ENCODE data around the gene SDK1. TPM values are rescaled to one million over a fixed set of nuclear protein-coding genes. Genes with fewer than 3 reads are reported as not detected.

Gene SDK1
- total RNA-seq, 1 experiment from 2014 or later, result 20.0 TPM

DNA sequence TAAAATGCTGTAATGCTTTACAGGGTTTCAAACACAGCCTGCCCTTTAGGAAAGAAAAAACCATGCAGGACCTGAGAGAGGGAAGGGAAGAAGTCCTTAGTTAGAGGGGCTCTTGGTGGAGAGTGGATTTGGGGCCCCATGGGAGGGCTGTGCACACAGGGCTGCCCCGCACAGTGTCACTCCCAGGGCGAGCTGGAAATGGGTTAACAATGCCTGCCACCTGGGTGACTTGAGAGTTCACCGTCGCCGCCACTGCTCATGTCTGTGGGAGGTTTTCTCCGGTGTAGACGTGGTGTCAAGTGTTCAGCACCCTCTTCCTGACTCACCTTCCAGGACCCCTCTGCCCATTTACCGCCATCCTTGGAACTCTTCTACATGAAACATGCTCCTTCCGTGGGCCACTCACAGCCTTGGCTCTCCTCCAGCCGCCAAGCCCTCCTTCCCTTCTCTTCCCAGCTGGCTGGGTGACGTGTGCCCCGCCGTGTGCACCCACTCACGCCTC, 686.4 kb downstream of the SDK1 start:
- DNase-seq, result no peak
- CTCF ChIA-PET, result interaction anchor here (0.7 kb wide), 1 partner anchor 407 kb away, joined by 8 read pairs; no protein-coding TSS in a partner anchor
- no peaks in the 10 kb centered on the region for H3K9me3 Mint-ChIP-seq (ENCODE audit: low read depth, unreplicated experiment)
- TF ChIP-seq, protein P1, sequence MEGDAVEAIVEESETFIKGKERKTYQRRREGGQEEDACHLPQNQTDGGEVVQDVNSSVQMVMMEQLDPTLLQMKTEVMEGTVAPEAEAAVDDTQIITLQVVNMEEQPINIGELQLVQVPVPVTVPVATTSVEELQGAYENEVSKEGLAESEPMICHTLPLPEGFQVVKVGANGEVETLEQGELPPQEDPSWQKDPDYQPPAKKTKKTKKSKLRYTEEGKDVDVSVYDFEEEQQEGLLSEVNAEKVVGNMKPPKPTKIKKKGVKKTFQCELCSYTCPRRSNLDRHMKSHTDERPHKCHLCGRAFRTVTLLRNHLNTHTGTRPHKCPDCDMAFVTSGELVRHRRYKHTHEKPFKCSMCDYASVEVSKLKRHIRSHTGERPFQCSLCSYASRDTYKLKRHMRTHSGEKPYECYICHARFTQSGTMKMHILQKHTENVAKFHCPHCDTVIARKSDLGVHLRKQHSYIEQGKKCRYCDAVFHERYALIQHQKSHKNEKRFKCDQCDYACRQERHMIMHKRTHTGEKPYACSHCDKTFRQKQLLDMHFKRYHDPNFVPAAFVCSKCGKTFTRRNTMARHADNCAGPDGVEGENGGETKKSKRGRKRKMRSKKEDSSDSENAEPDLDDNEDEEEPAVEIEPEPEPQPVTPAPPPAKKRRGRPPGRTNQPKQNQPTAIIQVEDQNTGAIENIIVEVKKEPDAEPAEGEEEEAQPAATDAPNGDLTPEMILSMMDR (IDR thresholded peaks at IDR 0.05; ENCODE audit: unreplicated experiment), result no peak
- H3K27me3 Mint-ChIP-seq (ENCODE audit: unreplicated experiment), result no peaks in the 10 kb centered on the region
- no peaks in the 10 kb centered on the region for H3K36me3 Mint-ChIP-seq (ENCODE audit: insufficient read depth, unreplicated experiment)
- BruUV-seq (replicated peaks), result no TSS peak
- no peak overlapping the region for H3K27ac Mint-ChIP-seq (ENCODE audit: unreplicated experiment)
- no peak overlapping the region for H3K4me3 Mint-ChIP-seq (ENCODE audit: low read depth, unreplicated experiment)
- intact Hi-C loops (cut with micrococcal nuclease; ENCODE audit: unreplicated experiment), result no loop called here
- H3K4me1 Mint-ChIP-seq (ENCODE audit: low read depth, unreplicated experiment), result no peaks in the 10 kb centered on the region

DNA sequence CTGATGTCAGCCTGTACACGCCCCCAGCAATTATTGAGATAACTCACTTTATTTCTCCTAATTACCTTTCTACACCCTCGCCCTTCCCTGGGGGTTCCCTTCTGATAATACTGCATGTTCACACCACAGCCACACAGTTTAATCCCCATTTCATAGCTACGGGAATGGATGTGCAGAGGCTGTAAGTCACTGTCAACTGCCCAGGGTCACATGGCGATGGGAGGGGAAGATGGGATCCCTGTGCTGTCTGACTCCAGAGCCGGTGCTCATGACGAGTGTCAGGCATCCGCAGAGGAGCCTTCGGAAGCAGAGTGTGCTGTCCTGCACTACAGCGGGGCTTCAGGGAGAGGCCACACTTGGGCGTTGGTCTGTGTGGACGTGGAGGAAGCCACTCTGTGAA, 688.7 kb downstream of the SDK1 start:
- Mint-ChIP-seq H3K4me3 (ENCODE audit: low read depth, unreplicated experiment) (no peak overlapping the region), H3K27me3 (ENCODE audit: unreplicated experiment) (no peaks in the 10 kb centered on the region), H3K9me3 (ENCODE audit: low read depth, unreplicated experiment) (no peaks in the 10 kb centered on the region), H3K36me3 (ENCODE audit: insufficient read depth, unreplicated experiment) (no peaks in the 10 kb centered on the region), H3K4me1 (ENCODE audit: low read depth, unreplicated experiment) (no peaks in the 10 kb centered on the region), H3K27ac (ENCODE audit: unreplicated experiment) (no peak overlapping the region)
- no peak for DNase-seq
- CTCF ChIA-PET, result no interaction called here
- BruUV-seq (replicated peaks), result no TSS peak
- intact Hi-C loops (cut with micrococcal nuclease; ENCODE audit: unreplicated experiment), result no loop called here
- TF ChIP-seq, protein P1 (IDR thresholded peaks at IDR 0.05; ENCODE audit: unreplicated experiment), result no peak

DNA sequence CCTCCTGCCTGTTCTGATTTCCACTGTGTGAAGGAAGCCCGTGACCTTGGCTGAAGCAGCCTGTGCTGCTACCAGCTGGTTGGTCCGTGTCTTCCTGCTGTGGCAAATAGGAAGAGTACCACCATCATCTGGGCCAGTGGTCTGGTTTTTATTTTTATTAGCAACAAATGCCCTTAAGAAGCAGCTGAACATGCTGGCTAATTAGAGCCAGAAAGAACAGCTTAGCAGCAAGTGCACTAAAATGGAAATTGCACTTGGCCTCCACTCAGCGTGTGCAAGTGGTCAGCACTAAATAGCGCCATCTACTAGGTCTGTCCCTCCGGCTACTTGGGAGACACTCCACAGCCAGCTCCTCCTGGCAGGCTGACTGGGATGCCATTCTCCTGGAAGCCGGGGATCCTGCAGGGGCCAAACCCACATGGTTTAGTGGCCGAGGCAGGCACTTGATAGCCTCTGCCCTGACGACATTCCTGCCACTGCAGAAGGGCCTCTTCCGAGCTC, 690.7 kb downstream of the SDK1 start:
- intact Hi-C loops (cut with micrococcal nuclease; ENCODE audit: unreplicated experiment), result no loop called here
- Mint-ChIP-seq H3K27me3 (ENCODE audit: unreplicated experiment) (no peaks in the 10 kb centered on the region), H3K4me1 (ENCODE audit: low read depth, unreplicated experiment) (no peaks in the 10 kb centered on the region), H3K9me3 (ENCODE audit: low read depth, unreplicated experiment) (no peaks in the 10 kb centered on the region), H3K27ac (ENCODE audit: unreplicated experiment) (no peak overlapping the region), H3K4me3 (ENCODE audit: low read depth, unreplicated experiment) (no peak overlapping the region), H3K36me3 (ENCODE audit: insufficient read depth, unreplicated experiment) (no peaks in the 10 kb centered on the region)
- BruUV-seq (replicated peaks), result no TSS peak
- no peak for DNase-seq
- CTCF ChIA-PET, result no interaction called here
- TF ChIP-seq, protein P1 (IDR thresholded peaks at IDR 0.05; ENCODE audit: unreplicated experiment), result no peak

DNA sequence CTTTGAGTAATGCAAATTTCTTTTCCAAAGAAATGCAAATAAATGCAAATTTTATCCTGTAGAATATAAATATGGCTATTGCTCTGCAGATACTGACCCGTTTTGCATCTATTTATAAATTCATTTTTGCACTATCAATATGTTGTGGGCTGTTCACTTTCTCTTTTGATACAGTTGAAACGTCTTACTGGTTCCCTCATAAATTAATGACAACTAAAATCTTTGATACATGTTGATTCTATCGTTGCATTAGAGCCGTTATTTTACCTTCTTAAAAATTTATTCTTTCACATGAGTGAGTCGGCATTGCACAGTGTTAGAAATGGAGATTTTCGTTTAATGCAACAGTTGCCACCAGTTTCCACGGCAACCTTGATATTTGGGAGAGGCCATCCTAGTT, 691.8 kb downstream of the SDK1 start:
- Mint-ChIP-seq H3K4me3 (ENCODE audit: low read depth, unreplicated experiment) (no peak overlapping the region), H3K9me3 (ENCODE audit: low read depth, unreplicated experiment) (no peaks in the 10 kb centered on the region), H3K36me3 (ENCODE audit: insufficient read depth, unreplicated experiment) (no peaks in the 10 kb centered on the region), H3K27me3 (ENCODE audit: unreplicated experiment) (no peaks in the 10 kb centered on the region), H3K27ac (ENCODE audit: unreplicated experiment) (no peak overlapping the region), H3K4me1 (ENCODE audit: low read depth, unreplicated experiment) (no peaks in the 10 kb centered on the region)
- no peak for DNase-seq
- CTCF ChIA-PET, result no interaction called here
- TF ChIP-seq, protein P1 (IDR thresholded peaks at IDR 0.05; ENCODE audit: unreplicated experiment), result no peak
- no TSS peak for BruUV-seq (replicated peaks)
- intact Hi-C loops (cut with micrococcal nuclease; ENCODE audit: unreplicated experiment), result no loop called here
